ENCODE measurements around the gene JARID2. TPM values are rescaled to one million over a fixed set of nuclear protein-coding genes. Genes with fewer than 3 reads are reported as not detected.

JARID2 gene
- total and polyA plus RNA-seq, 7 donors, result 1.1 to 16.1 (median 4.9) TPM

- WGBS, 3 donors, result 73 to 92% (median 84%) methylated on average over 5 of the region's 5 CpGs
- intact Hi-C loops (cut with DNase I), result no loop called here
- no peak for DNase-seq
- H3K36me3 ChIP-seq (ENCODE audit: insufficient read depth in 1 of 2, low read depth in 1 of 2), result no peaks in the 10 kb centered on the region
- no peak for ATAC-seq
- no peak overlapping the region for H3K4me3 ChIP-seq
- no peaks in the 10 kb centered on the region for H3K9me3 ChIP-seq
- H3K27me3 ChIP-seq (ENCODE audit: insufficient read depth in 3 of 3, low read length in 2 of 3), result no peaks in the 10 kb centered on the region
- H3K4me1 ChIP-seq, result peaks cover 62% of the 10 kb centered on the region
- TF ChIP-seq CTCF (IDR thresholded peaks at IDR 0.05), result no peak
- H3K27ac ChIP-seq, result no peak overlapping the region
Observed at GRCh38 chr6:15425947-15426346, 180.1 kb downstream of the JARID2 start.

- 82 to 96% (median 93%) methylated on average over 2 of the region's 2 CpGs for WGBS, 3 donors
- no peak for TF ChIP-seq CTCF (IDR thresholded peaks at IDR 0.05)
- intact Hi-C loops (cut with DNase I), result no loop called here
- no peaks in the 10 kb centered on the region for H3K27me3 ChIP-seq (ENCODE audit: insufficient read depth in 3 of 3, low read length in 2 of 3)
- H3K27ac ChIP-seq, result no peak overlapping the region
- H3K9me3 ChIP-seq, result no peaks in the 10 kb centered on the region
- peaks cover 63% of the 10 kb centered on the region for H3K4me1 ChIP-seq
- ATAC-seq (no peak), DNase-seq (no peak)
- no peak overlapping the region for H3K4me3 ChIP-seq
- H3K36me3 ChIP-seq (ENCODE audit: insufficient read depth in 1 of 2, low read depth in 1 of 2), result no peaks in the 10 kb centered on the region
Observed at GRCh38 chr6:15426395-15426794, 180.5 kb downstream of the JARID2 start.

- Histone ChIP-seq H3K9me3 (no peaks in the 10 kb centered on the region), H3K36me3 (ENCODE audit: insufficient read depth in 1 of 2, low read depth in 1 of 2) (no peaks in the 10 kb centered on the region), H3K4me1 (peaks cover 60% of the 10 kb centered on the region), H3K27ac (no peak overlapping the region), H3K27me3 (ENCODE audit: insufficient read depth in 3 of 3, low read length in 2 of 3) (no peaks in the 10 kb centered on the region), H3K4me3 (no peak overlapping the region)
- intact Hi-C loops (cut with DNase I), result no loop called here
- ATAC-seq (no peak), DNase-seq (no peak)
- no peak for TF ChIP-seq CTCF (IDR thresholded peaks at IDR 0.05)
- 78 to 91% (median 79%) methylated on average over 3 of the region's 3 CpGs for WGBS, 3 donors
Observed at GRCh38 chr6:15426901-15427300, 181.0 kb downstream of the JARID2 start.

- Histone ChIP-seq H3K4me1 (peaks cover 59% of the 10 kb centered on the region), H3K36me3 (ENCODE audit: insufficient read depth in 1 of 2, low read depth in 1 of 2) (no peaks in the 10 kb centered on the region), H3K9me3 (no peaks in the 10 kb centered on the region), H3K27ac (no peak overlapping the region), H3K27me3 (ENCODE audit: insufficient read depth in 3 of 3, low read length in 2 of 3) (no peaks in the 10 kb centered on the region), H3K4me3 (no peak overlapping the region)
- 69 to 75% (median 69%) methylated on average over 5 of the region's 5 CpGs for WGBS, 3 donors
- ATAC-seq (no peak), DNase-seq (no peak)
- TF ChIP-seq CTCF (IDR thresholded peaks at IDR 0.05), result no peak
- intact Hi-C loops (cut with DNase I), result no loop called here
Observed at GRCh38 chr6:15427331-15428070, 181.6 kb downstream of the JARID2 start.
